ENCODE measurements around the gene CA10. TPM values are rescaled to one million over a fixed set of nuclear protein-coding genes. Genes with fewer than 3 reads are reported as not detected.

The CA10 gene
- total RNA-seq, 2 donors from 2014 or later = not detected

GRCh38 chr17:52049496-52049895, 109.0 kb downstream of the CA10 start:
- no peak overlapping the region for H3K27ac ChIP-seq
- DNase-seq (ENCODE audit: low spot score) (no peak), ATAC-seq (ENCODE audit: insufficient number of reproducible peaks, low FRiP score, low read depth) (no peak)
- no peak overlapping the region for H3K4me3 ChIP-seq
- H3K36me3 ChIP-seq = no peaks in the 10 kb centered on the region
- no peaks in the 10 kb centered on the region for H3K4me1 ChIP-seq (ENCODE audit: control insufficient read depth in 1 of 2, low read depth in 2 of 2)
- H3K9me3 ChIP-seq = no peaks in the 10 kb centered on the region
- no peaks in the 10 kb centered on the region for H3K27me3 ChIP-seq (replicated peaks; ENCODE audit: insufficient read depth)
- no peak for TF ChIP-seq CTCF (IDR thresholded peaks at IDR 0.05)

DNA sequence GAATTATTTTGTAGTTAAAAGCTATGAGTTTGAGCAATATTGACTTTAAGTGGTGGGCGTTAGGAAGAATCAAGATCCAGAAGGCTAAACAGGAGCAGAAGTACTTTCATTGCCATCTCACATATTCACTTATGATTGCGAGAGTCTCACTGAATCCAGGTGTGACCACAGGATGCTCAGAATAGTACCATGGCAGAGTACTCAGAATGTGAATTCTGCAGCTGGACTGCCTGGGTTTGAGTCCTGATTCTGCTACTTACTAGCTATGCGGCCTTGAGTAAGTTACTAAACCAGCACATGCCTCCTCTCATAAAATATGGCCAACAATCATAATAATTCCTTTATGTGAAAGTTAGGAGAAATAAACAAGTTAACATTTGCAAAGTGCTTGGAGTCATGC, 109.5 kb downstream of the CA10 start:
- H3K27ac ChIP-seq = no peak overlapping the region
- no peaks in the 10 kb centered on the region for H3K36me3 ChIP-seq
- H3K4me1 ChIP-seq (ENCODE audit: control insufficient read depth in 1 of 2, low read depth in 2 of 2) = no peaks in the 10 kb centered on the region
- no peak for TF ChIP-seq CTCF (IDR thresholded peaks at IDR 0.05)
- DNase-seq (ENCODE audit: low spot score) (no peak), ATAC-seq (ENCODE audit: insufficient number of reproducible peaks, low FRiP score, low read depth) (no peak)
- no peaks in the 10 kb centered on the region for H3K9me3 ChIP-seq
- no peak overlapping the region for H3K4me3 ChIP-seq
- no peaks in the 10 kb centered on the region for H3K27me3 ChIP-seq (replicated peaks; ENCODE audit: insufficient read depth)

- no peaks in the 10 kb centered on the region for H3K9me3 ChIP-seq
- ATAC-seq (ENCODE audit: insufficient number of reproducible peaks, low FRiP score, low read depth) (no peak), DNase-seq (ENCODE audit: low spot score) (no peak)
- H3K27me3 ChIP-seq (replicated peaks; ENCODE audit: insufficient read depth) = no peaks in the 10 kb centered on the region
- H3K4me3 ChIP-seq = no peak overlapping the region
- H3K36me3 ChIP-seq = no peaks in the 10 kb centered on the region
- TF ChIP-seq CTCF (IDR thresholded peaks at IDR 0.05) = no peak
- H3K27ac ChIP-seq = no peak overlapping the region
- no peaks in the 10 kb centered on the region for H3K4me1 ChIP-seq (ENCODE audit: control insufficient read depth in 1 of 2, low read depth in 2 of 2)
Observed at GRCh38 chr17:52048137-52048898, 110.2 kb downstream of the CA10 start.

GRCh38 chr17:52047086-52047485, 111.4 kb downstream of the CA10 start:
- TF ChIP-seq CTCF (IDR thresholded peaks at IDR 0.05) = no peak
- H3K9me3 ChIP-seq = no peaks in the 10 kb centered on the region
- no peak overlapping the region for H3K27ac ChIP-seq
- no peak overlapping the region for H3K4me3 ChIP-seq
- H3K36me3 ChIP-seq = no peaks in the 10 kb centered on the region
- no peaks in the 10 kb centered on the region for H3K4me1 ChIP-seq (ENCODE audit: control insufficient read depth in 1 of 2, low read depth in 2 of 2)
- no peaks in the 10 kb centered on the region for H3K27me3 ChIP-seq (replicated peaks; ENCODE audit: insufficient read depth)
- ATAC-seq (ENCODE audit: insufficient number of reproducible peaks, low FRiP score, low read depth) = no peak
- no peak for DNase-seq (ENCODE audit: low spot score)

DNA sequence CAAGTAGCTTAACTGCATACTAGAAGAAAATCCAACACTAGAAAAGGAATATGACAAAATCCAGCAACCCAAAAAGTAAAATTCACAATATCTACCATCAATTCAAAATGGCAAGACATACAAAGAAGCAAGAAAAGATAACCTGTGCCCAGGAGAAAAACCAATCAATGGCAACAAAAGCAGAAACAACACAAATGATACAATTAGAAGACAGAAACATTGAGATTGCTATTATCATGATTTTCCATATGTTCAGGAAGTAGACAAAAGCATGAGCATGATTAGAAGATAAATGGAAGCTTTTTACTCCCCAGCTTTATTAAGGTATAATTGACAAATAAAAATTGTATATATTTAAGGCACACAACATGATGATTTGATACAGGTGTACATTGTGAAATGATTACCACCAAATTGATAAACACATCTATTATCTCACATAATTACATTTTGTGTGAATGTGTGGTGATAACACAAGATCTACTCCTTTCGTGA, 117.3 kb downstream of the CA10 start:
- DNase-seq (ENCODE audit: low spot score) (no peak), ATAC-seq (ENCODE audit: insufficient number of reproducible peaks, low FRiP score, low read depth) (no peak)
- H3K4me1 ChIP-seq (ENCODE audit: control insufficient read depth in 1 of 2, low read depth in 2 of 2) = no peaks in the 10 kb centered on the region
- H3K9me3 ChIP-seq = no peaks in the 10 kb centered on the region
- H3K4me3 ChIP-seq = no peak overlapping the region
- no peaks in the 10 kb centered on the region for H3K36me3 ChIP-seq
- no peak for TF ChIP-seq CTCF (IDR thresholded peaks at IDR 0.05)
- no peaks in the 10 kb centered on the region for H3K27me3 ChIP-seq (replicated peaks; ENCODE audit: insufficient read depth)
- no peak overlapping the region for H3K27ac ChIP-seq
